NT2/D1 (cell line): ENCODE results near the gene CCND3.

Experiments
- DNase-seq: peaks from one replicate; pipeline ENCODE4 v3.0.0-alpha.2; 2011; ENCODE audit warnings: low read depth, low spot score
- H3K27me3 ChIP-seq: 2 replicates; pipeline ENCODE4 v1.6.0; 2011; ENCODE audit warnings: mild to moderate bottlenecking; ENCODE audit not compliant: insufficient read length, insufficient read depth
- H3K36me3 ChIP-seq: 2 replicates; pipeline ENCODE4 v1.6.1; 2011; ENCODE audit warnings: mild to moderate bottlenecking, low read length, mixed read lengths; ENCODE audit not compliant: insufficient read depth, insufficient read length
- H3K4me1 ChIP-seq: 2 replicates; pipeline ENCODE4 v1.5.1; 2011; ENCODE audit not compliant: insufficient read depth, insufficient read length
- H3K4me3 ChIP-seq: 2 replicates; pipeline ENCODE4 v1.5.1; 2011; ENCODE audit warnings: low read depth; ENCODE audit not compliant: insufficient read length
- H3K9ac ChIP-seq: 2 replicates; pipeline ENCODE4 v1.6.0; 2011; ENCODE audit warnings: low read depth; ENCODE audit not compliant: insufficient read length
- H3K9me3 ChIP-seq: 2 replicates; pipeline ENCODE4 v1.5.1; 2011; ENCODE audit warnings: mild to moderate bottlenecking, low read length; ENCODE audit not compliant: insufficient read depth
- SUZ12 ChIP-seq: IDR thresholded peaks from 2 replicates; pipeline ENCODE4 v1.6.1; 2011; ENCODE audit not compliant: insufficient read length, insufficient read depth; ENCODE audit errors: extremely low read depth
- YY1 ChIP-seq: IDR thresholded peaks from 2 replicates; pipeline ENCODE4 v1.6.1; 2011; ENCODE audit not compliant: insufficient read length, insufficient read depth
- ZNF274 ChIP-seq: IDR thresholded peaks from 2 replicates; pipeline ENCODE4 v1.6.1; 2011; ENCODE audit warnings: mild to moderate bottlenecking, low read depth, low read length

Gene CCND3

GRCh38 chr6:41970436-41970846 lies 28.8 kb upstream of the CCND3 start:
- Histone ChIP-seq H3K9ac (no peak overlapping the region), H3K9me3 (no peaks in the 10 kb centered on the region), H3K36me3 (no peaks in the 10 kb centered on the region), H3K27me3 (no peaks in the 10 kb centered on the region), H3K4me3 (no peak overlapping the region), H3K4me1 (no peaks in the 10 kb centered on the region)
- no peak for TF ChIP-seq ZNF274
- TF ChIP-seq SUZ12: no peak
- no peak for TF ChIP-seq YY1
- no peak for DNase-seq

GRCh38 chr6:41967312-41968287 lies 26.0 kb upstream of the CCND3 start:
- H3K4me3 ChIP-seq: no peak overlapping the region
- H3K4me1 ChIP-seq: peaks cover 6% of the 10 kb centered on the region
- H3K27me3 ChIP-seq: no peaks in the 10 kb centered on the region
- DNase-seq: no peak
- H3K9me3 ChIP-seq: no peaks in the 10 kb centered on the region
- TF ChIP-seq ZNF274 (no peak), YY1 (no peak), SUZ12 (no peak)
- no peaks in the 10 kb centered on the region for H3K36me3 ChIP-seq
- H3K9ac ChIP-seq: peak overlapping the region; percentile 26

GRCh38 chr6:41966961-41967311 lies 25.3 kb upstream of the CCND3 start:
- H3K4me3 ChIP-seq: no peak overlapping the region
- peaks cover 6% of the 10 kb centered on the region for H3K4me1 ChIP-seq
- no peak for TF ChIP-seq ZNF274
- no peak for TF ChIP-seq YY1
- no peak for TF ChIP-seq SUZ12
- H3K9me3 ChIP-seq: no peaks in the 10 kb centered on the region
- no peaks in the 10 kb centered on the region for H3K36me3 ChIP-seq
- peak; percentile 42 for DNase-seq
- H3K9ac ChIP-seq: no peak overlapping the region
- no peaks in the 10 kb centered on the region for H3K27me3 ChIP-seq

GRCh38 chr6:41966214-41966920 lies 24.8 kb upstream of the CCND3 start:
- Histone ChIP-seq H3K36me3 (no peaks in the 10 kb centered on the region), H3K4me3 (no peak overlapping the region), H3K9me3 (no peaks in the 10 kb centered on the region), H3K9ac (no peak overlapping the region), H3K27me3 (no peaks in the 10 kb centered on the region), H3K4me1 (peaks cover 8% of the 10 kb centered on the region)
- DNase-seq: no peak
- no peak for TF ChIP-seq ZNF274
- TF ChIP-seq SUZ12: no peak
- TF ChIP-seq YY1: no peak

- H3K27me3 ChIP-seq: no peaks in the 10 kb centered on the region
- peaks cover 8% of the 10 kb centered on the region for H3K4me1 ChIP-seq
- no peaks in the 10 kb centered on the region for H3K36me3 ChIP-seq
- peak overlapping the region; percentile 37 for H3K9ac ChIP-seq
- H3K9me3 ChIP-seq: no peaks in the 10 kb centered on the region
- no peak overlapping the region for H3K4me3 ChIP-seq
- no peak for TF ChIP-seq YY1
- TF ChIP-seq ZNF274: no peak
- no peak for TF ChIP-seq SUZ12
- DNase-seq: peak; percentile 93
Measured at GRCh38 chr6:41965429-41966213, 24.0 kb upstream of the CCND3 start.

GRCh38 chr6:41964201-41964887 lies 22.7 kb upstream of the CCND3 start:
- Histone ChIP-seq H3K27me3 (no peaks in the 10 kb centered on the region), H3K9ac (peak overlapping the region; percentile 50), H3K4me3 (no peak overlapping the region), H3K36me3 (no peaks in the 10 kb centered on the region), H3K4me1 (peaks cover 8% of the 10 kb centered on the region), H3K9me3 (no peaks in the 10 kb centered on the region)
- no peak for DNase-seq
- TF ChIP-seq SUZ12 (no peak), ZNF274 (no peak), YY1 (no peak)
